ENCODE measurements around the gene KRTAP5-1. TPM values are rescaled to one million over a fixed set of nuclear protein-coding genes. Genes with fewer than 3 reads are reported as not detected.

The KRTAP5-1 gene
- total RNA-seq, 4 donors from 2014 or later, result not detected

DNA sequence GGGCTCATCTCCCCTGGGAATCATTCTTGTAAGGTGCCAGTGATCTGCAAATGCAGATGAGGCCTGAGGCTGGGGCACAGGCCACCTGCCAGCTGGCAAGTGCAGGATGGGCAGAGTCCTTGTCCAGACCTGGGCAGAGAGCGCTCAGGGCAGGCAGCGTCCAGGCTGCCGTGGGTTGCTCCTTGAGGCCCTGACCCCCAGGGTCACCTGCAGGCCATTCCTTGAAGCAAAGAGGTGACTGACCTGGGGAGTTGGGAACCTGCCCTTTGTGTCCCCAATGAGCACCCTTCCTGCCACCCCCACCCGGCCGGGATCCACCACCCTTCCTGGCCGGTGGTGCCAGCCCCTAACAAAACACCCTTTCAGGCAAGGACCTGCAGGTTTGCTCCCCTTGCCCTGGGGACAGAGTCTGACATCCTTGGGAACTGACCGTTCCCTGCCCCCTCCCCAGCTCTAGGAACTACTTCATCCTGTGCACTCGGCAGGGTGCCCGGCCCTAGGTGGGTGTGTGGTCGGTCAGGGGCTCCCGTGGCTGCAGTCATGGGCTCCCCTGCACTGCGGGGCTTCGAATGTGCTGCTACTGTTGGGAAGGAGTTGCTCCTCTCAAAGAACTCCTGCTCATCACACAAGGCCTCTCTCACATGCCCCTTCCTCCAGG is 41.3 kb downstream of the KRTAP5-1 start:
- Histone ChIP-seq H3K36me3 (no peaks in the 10 kb centered on the region), H3K4me1 (peaks cover 0 to 29% (median 25%) of the 10 kb centered on the region in 4 donors), H3K9me3 (no peaks in the 10 kb centered on the region), H3K4me3 (no peak overlapping the region), H3K27ac (no peak overlapping the region), H3K27me3 (peaks cover 0 to 8% of the 10 kb centered on the region in 2 donors)
- no peak for TF ChIP-seq POLR2A (IDR thresholded peaks at IDR 0.05)
- TF ChIP-seq, protein P1, sequence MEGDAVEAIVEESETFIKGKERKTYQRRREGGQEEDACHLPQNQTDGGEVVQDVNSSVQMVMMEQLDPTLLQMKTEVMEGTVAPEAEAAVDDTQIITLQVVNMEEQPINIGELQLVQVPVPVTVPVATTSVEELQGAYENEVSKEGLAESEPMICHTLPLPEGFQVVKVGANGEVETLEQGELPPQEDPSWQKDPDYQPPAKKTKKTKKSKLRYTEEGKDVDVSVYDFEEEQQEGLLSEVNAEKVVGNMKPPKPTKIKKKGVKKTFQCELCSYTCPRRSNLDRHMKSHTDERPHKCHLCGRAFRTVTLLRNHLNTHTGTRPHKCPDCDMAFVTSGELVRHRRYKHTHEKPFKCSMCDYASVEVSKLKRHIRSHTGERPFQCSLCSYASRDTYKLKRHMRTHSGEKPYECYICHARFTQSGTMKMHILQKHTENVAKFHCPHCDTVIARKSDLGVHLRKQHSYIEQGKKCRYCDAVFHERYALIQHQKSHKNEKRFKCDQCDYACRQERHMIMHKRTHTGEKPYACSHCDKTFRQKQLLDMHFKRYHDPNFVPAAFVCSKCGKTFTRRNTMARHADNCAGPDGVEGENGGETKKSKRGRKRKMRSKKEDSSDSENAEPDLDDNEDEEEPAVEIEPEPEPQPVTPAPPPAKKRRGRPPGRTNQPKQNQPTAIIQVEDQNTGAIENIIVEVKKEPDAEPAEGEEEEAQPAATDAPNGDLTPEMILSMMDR (IDR thresholded peaks at IDR 0.05), result no peak
- no peak for DNase-seq

DNA sequence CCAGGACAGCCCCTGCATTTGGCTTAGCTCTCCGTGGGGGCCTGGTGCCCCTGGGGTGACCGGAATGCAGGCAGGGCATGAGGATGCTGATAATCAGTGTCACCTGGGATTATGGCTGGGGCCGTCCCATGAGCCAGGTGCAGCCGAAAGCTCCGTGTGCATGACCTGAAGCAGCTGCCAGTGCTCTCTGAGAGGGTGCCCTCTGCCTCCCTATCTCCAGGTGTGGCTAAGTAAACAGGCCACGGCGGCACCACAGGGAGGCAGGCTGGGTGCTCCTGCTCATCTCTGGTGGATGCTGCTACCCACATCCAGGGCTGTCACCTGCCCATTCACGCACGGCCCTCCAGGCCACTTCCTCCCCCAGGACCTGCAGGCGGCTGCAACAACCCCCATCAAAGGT is 42.8 kb downstream of the KRTAP5-1 start:
- Histone ChIP-seq H3K36me3 (no peaks in the 10 kb centered on the region), H3K4me1 (peaks cover 0 to 15% (median 12%) of the 10 kb centered on the region in 4 donors), H3K27ac (no peak overlapping the region), H3K4me3 (no peak overlapping the region), H3K9me3 (no peaks in the 10 kb centered on the region), H3K27me3 (peaks cover 0 to 6% of the 10 kb centered on the region in 2 donors)
- TF ChIP-seq, protein P1 (IDR thresholded peaks at IDR 0.05), result no peak
- no peak for TF ChIP-seq POLR2A (IDR thresholded peaks at IDR 0.05)
- no peak for DNase-seq

DNA sequence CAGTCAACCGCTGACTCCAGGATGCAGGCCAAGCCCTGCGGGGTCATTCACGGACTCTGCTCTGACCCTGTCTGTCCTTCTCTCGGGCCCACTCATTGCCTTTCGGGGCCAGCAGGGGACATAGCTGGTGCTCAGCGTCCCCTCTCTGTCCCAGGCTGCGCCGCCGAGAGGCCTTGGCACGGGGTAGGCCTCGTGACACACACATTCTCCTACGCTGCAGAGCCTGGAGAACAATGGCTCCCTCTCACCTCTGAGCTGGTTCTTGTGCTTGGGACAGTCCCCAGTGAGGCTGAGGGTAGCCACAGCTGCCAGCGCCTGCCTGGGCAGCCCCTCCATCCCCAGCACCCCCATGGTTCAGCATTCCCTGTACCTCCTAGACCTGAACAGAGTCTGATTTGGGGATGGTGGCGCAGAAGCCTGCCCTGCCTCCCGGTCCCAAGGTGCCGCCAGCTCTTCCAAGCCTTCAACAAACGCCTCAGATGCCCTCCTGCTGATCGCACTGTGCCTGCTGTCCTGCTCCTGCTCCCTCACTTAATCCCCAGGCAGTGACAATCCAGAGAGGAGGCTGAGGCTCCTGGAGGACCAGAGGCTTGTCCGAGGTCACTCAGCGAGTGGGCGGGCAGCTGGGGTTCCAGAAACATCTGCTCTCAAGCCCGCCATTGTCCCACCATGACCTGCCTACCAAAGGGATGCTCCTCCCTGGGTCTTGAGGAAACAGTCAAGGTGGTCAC is 43.4 kb downstream of the KRTAP5-1 start:
- peaks cover 0 to 13% (median 6%) of the 10 kb centered on the region in 4 donors for H3K4me1 ChIP-seq
- TF ChIP-seq POLR2A (IDR thresholded peaks at IDR 0.05), result no peak
- TF ChIP-seq, protein P1 (IDR thresholded peaks at IDR 0.05), result no peak
- no peaks in the 10 kb centered on the region for H3K36me3 ChIP-seq
- no peak overlapping the region for H3K27ac ChIP-seq
- peaks cover 0 to under 1% of the 10 kb centered on the region in 2 donors for H3K27me3 ChIP-seq
- H3K9me3 ChIP-seq, result no peaks in the 10 kb centered on the region
- no peak for DNase-seq
- H3K4me3 ChIP-seq, result no peak overlapping the region

DNA sequence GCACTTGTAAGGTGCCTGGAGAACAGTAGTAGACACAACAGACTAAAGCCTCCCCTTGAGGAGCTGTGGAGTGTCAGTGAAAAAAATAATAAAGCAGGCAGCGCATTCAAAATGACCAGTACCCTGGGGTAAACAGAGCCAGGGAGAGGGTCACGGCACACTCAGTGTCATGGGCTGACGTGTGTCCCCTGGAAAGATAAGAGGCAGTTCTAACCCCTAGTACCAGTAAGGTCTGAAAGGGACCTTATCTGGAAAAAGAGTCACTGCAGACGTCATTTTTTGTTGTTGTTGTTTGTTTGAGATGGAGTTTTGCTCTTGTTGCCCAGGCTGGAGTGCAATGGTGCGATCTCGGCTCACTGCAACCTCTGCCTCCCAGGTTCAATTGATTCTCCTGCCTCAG is 45.0 kb downstream of the KRTAP5-1 start:
- Histone ChIP-seq H3K4me1 (peaks cover 0 to 6% (median 0%) of the 10 kb centered on the region in 4 donors), H3K27ac (no peak overlapping the region), H3K4me3 (no peak overlapping the region), H3K9me3 (no peaks in the 10 kb centered on the region), H3K36me3 (peaks cover 0 to 11% (median 0%) of the 10 kb centered on the region in 3 donors), H3K27me3 (no peaks in the 10 kb centered on the region)
- TF ChIP-seq, protein P1 (IDR thresholded peaks at IDR 0.05), result no peak
- TF ChIP-seq POLR2A (IDR thresholded peaks at IDR 0.05), result no peak
- no peak for DNase-seq

DNA sequence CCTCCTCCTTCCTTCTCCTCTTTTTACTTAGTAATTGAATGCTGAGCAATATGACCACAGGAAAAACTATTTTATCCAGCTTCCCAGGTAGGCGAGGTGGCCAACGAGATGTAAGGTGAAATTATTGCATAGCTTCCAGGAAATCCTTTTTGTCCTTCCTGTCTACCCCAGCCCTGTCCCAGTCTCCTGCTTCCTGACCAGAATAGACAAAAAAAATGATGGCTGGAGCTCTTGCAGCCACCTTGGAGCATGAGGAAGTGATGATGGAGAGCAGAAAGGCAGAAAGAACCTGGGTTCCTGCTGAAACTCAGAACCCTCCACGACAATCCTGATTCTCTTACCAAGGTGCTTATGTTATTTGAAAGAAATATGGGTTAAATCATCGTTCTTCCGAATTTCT is 46.9 kb downstream of the KRTAP5-1 start:
- H3K4me3 ChIP-seq, result no peak overlapping the region
- no peaks in the 10 kb centered on the region for H3K27me3 ChIP-seq
- no peak for TF ChIP-seq POLR2A (IDR thresholded peaks at IDR 0.05)
- TF ChIP-seq, protein P1 (IDR thresholded peaks at IDR 0.05), result no peak
- H3K27ac ChIP-seq, result no peak overlapping the region
- H3K9me3 ChIP-seq, result no peaks in the 10 kb centered on the region
- peaks cover 0 to 10% (median 0%) of the 10 kb centered on the region in 4 donors for H3K4me1 ChIP-seq
- peaks cover 0 to 18% (median 0%) of the 10 kb centered on the region in 3 donors for H3K36me3 ChIP-seq
- no peak for DNase-seq

Measured in Peyer's patch (tissue), 4 donors.